ENCODE results near the gene ZXDC.

ZXDC gene

GRCh38 chr3:126436826-126437717 lies 38.6 kb downstream of the ZXDC start:
- in situ Hi-C loops (cut with HindIII; ENCODE audit: low sequenced_read_pairs) = no loop called here
- no peak overlapping the region for H3K4me3 ChIP-seq (ENCODE audit: low read depth, low read length)
- no peak for DNase-seq (ENCODE audit: low read depth, low spot score)
- TF ChIP-seq CTCF (IDR thresholded peaks at IDR 0.05; ENCODE audit: low read depth, low read length) = no peak

- no peak for DNase-seq (ENCODE audit: low read depth, low spot score)
- no peak for TF ChIP-seq CTCF (IDR thresholded peaks at IDR 0.05; ENCODE audit: low read depth, low read length)
- in situ Hi-C loops (cut with HindIII; ENCODE audit: low sequenced_read_pairs) = no loop called here
- H3K4me3 ChIP-seq (ENCODE audit: low read depth, low read length) = no peak overlapping the region
These were observed 40.0 kb downstream of the ZXDC start for GRCh38 chr3:126435456-126436315.

GRCh38 chr3:126434931-126435411 lies 40.7 kb downstream of the ZXDC start:
- no peak for TF ChIP-seq CTCF (IDR thresholded peaks at IDR 0.05; ENCODE audit: low read depth, low read length)
- H3K4me3 ChIP-seq (ENCODE audit: low read depth, low read length) = no peak overlapping the region
- in situ Hi-C loops (cut with HindIII; ENCODE audit: low sequenced_read_pairs) = no loop called here
- DNase-seq (ENCODE audit: low read depth, low spot score) = no peak

- no peak overlapping the region for H3K4me3 ChIP-seq (ENCODE audit: low read depth, low read length)
- DNase-seq (ENCODE audit: low read depth, low spot score) = no peak
- TF ChIP-seq CTCF (IDR thresholded peaks at IDR 0.05; ENCODE audit: low read depth, low read length) = no peak
- in situ Hi-C loops (cut with HindIII; ENCODE audit: low sequenced_read_pairs) = no loop called here
These were observed 41.5 kb downstream of the ZXDC start for GRCh38 chr3:126434264-126434590.

GRCh38 chr3:126433496-126434263 lies 42.0 kb downstream of the ZXDC start:
- in situ Hi-C loops (cut with HindIII; ENCODE audit: low sequenced_read_pairs) = no loop called here
- no peak for TF ChIP-seq CTCF (IDR thresholded peaks at IDR 0.05; ENCODE audit: low read depth, low read length)
- DNase-seq (ENCODE audit: low read depth, low spot score) = no peak
- H3K4me3 ChIP-seq (ENCODE audit: low read depth, low read length) = no peak overlapping the region

GRCh38 chr3:126433105-126433430 lies 42.6 kb downstream of the ZXDC start:
- no peak for TF ChIP-seq CTCF (IDR thresholded peaks at IDR 0.05; ENCODE audit: low read depth, low read length)
- DNase-seq (ENCODE audit: low read depth, low spot score) = no peak
- H3K4me3 ChIP-seq (ENCODE audit: low read depth, low read length) = no peak overlapping the region
- in situ Hi-C loops (cut with HindIII; ENCODE audit: low sequenced_read_pairs) = no loop called here

All from astrocyte of the spinal cord (primary cell).